Transverse colon (tissue), 4 donors: ENCODE measurements around the gene TRPM8.

Source experiments
- EP300 ChIP-seq: sonication (generic); formaldehyde crosslinking; IDR thresholded peaks from one replicate; pipeline ENCODE4 v1.6.1; 2017; ENCODE audit warnings: antibody characterized with exemption, low read depth
- POLR2A ChIP-seq: fragments of 450-650 bp; IDR thresholded peaks from one replicate; pipeline ENCODE4 v1.6.1; 2016; ENCODE audit warnings: antibody characterized with exemption, mild to moderate bottlenecking, moderate library complexity
- POLR2AphosphoS5 ChIP-seq, 3 donors: sonication (generic); formaldehyde crosslinking; IDR thresholded peaks; one replicate each; pipeline ENCODE4 v1.6.1; 2016; ENCODE audit warnings: antibody characterized with exemption in 3 of 3
- TF ChIP-seq, protein P1 (sequence below), 5 experiments: fragments of 200-600 bp in 3 of 5; fragments of 450-650 bp in 2 of 5; sonication (generic) in 3 of 5; IDR thresholded peaks; 1 replicate in 2 of 5; 2 replicates in 3 of 5; pipeline ENCODE4 v1.5.1; 2016 to 2017; ENCODE audit warnings: antibody characterized with exemption in 5 of 5, inconsistent platforms in 3 of 5, mild to moderate bottlenecking in 2 of 5, moderate library complexity in 1 of 5

GRCh38 chr2:234044157-234044556, 127.0 kb downstream of the TRPM8 start:
- TF ChIP-seq, protein P1, sequence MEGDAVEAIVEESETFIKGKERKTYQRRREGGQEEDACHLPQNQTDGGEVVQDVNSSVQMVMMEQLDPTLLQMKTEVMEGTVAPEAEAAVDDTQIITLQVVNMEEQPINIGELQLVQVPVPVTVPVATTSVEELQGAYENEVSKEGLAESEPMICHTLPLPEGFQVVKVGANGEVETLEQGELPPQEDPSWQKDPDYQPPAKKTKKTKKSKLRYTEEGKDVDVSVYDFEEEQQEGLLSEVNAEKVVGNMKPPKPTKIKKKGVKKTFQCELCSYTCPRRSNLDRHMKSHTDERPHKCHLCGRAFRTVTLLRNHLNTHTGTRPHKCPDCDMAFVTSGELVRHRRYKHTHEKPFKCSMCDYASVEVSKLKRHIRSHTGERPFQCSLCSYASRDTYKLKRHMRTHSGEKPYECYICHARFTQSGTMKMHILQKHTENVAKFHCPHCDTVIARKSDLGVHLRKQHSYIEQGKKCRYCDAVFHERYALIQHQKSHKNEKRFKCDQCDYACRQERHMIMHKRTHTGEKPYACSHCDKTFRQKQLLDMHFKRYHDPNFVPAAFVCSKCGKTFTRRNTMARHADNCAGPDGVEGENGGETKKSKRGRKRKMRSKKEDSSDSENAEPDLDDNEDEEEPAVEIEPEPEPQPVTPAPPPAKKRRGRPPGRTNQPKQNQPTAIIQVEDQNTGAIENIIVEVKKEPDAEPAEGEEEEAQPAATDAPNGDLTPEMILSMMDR (IDR thresholded peaks at IDR 0.05): no peak
- TF ChIP-seq POLR2AphosphoS5 (IDR thresholded peaks at IDR 0.05) (no peak), EP300 (no peak), POLR2A (no peak)
